CD4-positive, alpha-beta T cell (primary cell): ENCODE data around the gene SH3GL2. TPM values are rescaled to one million over a fixed set of nuclear protein-coding genes. Genes with fewer than 3 reads are reported as not detected.

Experiments
- ATAC-seq: fragments of 200-7000 bp; cut with Tn5 transposase; one replicate; pipeline ENCODE4 v1.10.0; 2022; ENCODE audit warnings: mild to moderate bottlenecking; ENCODE audit not compliant: poor library complexity
- CTCF ChIA-PET: fragments of 350-600 bp; sonication (Branson Sonifier 250); formaldehyde crosslinking; loops from one replicate; lab custom pipeline; 2021; ENCODE audit warnings: antibody characterized with exemption, inconsistent platforms; lab: Charles Lee
- POLR2A ChIA-PET: fragments of 350-600 bp; sonication (Branson Sonifier 250); formaldehyde crosslinking; loops from one replicate; lab custom pipeline; 2021; ENCODE audit warnings: antibody characterized with exemption, inconsistent platforms; lab: Charles Lee
- DNase-seq, 14 experiments: peaks; one replicate each; pipeline ENCODE4 v3.0.0-alpha.2; 2013 to 2020; ENCODE audit warnings: mixed read lengths in 2 of 14
- H3K27ac ChIP-seq, 2 donors: one replicate each; pipeline versions ENCODE4 v1.5.1 to v1.7.0; 2013; ENCODE audit warnings: low read length in 2 of 2, low read depth in 1 of 2, mild to moderate bottlenecking in 1 of 2
- H3K27me3 ChIP-seq, 2 experiments: 1 replicate in 1 of 2; 2 replicates in 1 of 2; pipeline versions ENCODE4 v1.6.1 to v1.7.0; 2013; ENCODE audit warnings: low read length in 2 of 2, control low read depth in 1 of 2, mild to moderate bottlenecking in 1 of 2, moderate library complexity in 1 of 2; ENCODE audit not compliant: insufficient read depth in 2 of 2, control insufficient read depth in 1 of 2
- H3K36me3 ChIP-seq: one replicate; pipeline ENCODE4 v1.6.1; 2013; ENCODE audit warnings: low read length, control low read depth; ENCODE audit not compliant: insufficient read depth
- H3K4me1 ChIP-seq: one replicate; pipeline ENCODE4 v1.6.1; 2013; ENCODE audit warnings: low read length, control low read depth; ENCODE audit not compliant: insufficient read depth
- H3K4me3 ChIP-seq: one replicate; pipeline ENCODE4 v1.5.1; 2013; ENCODE audit warnings: mild to moderate bottlenecking, low read length, moderate library complexity
- H3K9me3 ChIP-seq, 2 experiments: 1 replicate in 1 of 2; 2 replicates in 1 of 2; pipeline versions ENCODE4 v1.6.1 to v1.7.0; 2013; ENCODE audit warnings: low read length in 2 of 2, mild to moderate bottlenecking in 2 of 2, control low read depth in 1 of 2, moderate library complexity in 1 of 2; ENCODE audit not compliant: control insufficient read depth in 1 of 2, insufficient read depth in 1 of 2
- H3K27ac Mint-ChIP-seq: one replicate; pipeline ENCODE4 v1.8.0; 2020; ENCODE audit warnings: mixed read lengths
- H3K27me3 Mint-ChIP-seq: one replicate; pipeline ENCODE4 v1.8.0; 2021; ENCODE audit warnings: mixed read lengths
- H3K36me3 Mint-ChIP-seq: one replicate; pipeline ENCODE4 v1.8.0; 2021; ENCODE audit warnings: low read depth, mixed read lengths
- H3K4me1 Mint-ChIP-seq: one replicate; pipeline ENCODE4 v1.8.0; 2021; ENCODE audit warnings: low read depth, mixed read lengths
- H3K4me3 Mint-ChIP-seq: one replicate; pipeline ENCODE4 v1.8.0; 2020; ENCODE audit warnings: mild to moderate bottlenecking, mixed read lengths
- H3K9me3 Mint-ChIP-seq: one replicate; pipeline ENCODE4 v1.8.0; 2020; ENCODE audit warnings: mixed read lengths
- intact Hi-C, 2 experiments: fragments of 100-400 bp; cut with DNase I in 1 of 2; cut with micrococcal nuclease in 1 of 2; formaldehyde crosslinking; loops; one replicate each; pipeline versions ENCODE4 v1.15.1 to v1.9.0; 2023 to 2025; cut with DNase I, micrococcal nuclease
- total RNA-seq, 174 experiments: library from RNA in 2 of 174; stranded (reverse) in 2 of 174; gene quantifications; one replicate each; pipeline ENCODE4 v1.2.3 and lab custom pipeline; 2021 to 2026
- TF ChIP-seq, protein P1 (sequence below): fragments of 200-600 bp; IDR thresholded peaks from one replicate; pipeline ENCODE4 v1.8.0; 2022; ENCODE audit warnings: antibody characterized with exemption, mild to moderate bottlenecking

SH3GL2 gene
- total RNA-seq, 2 experiments from 2014 or later: not detected

DNA sequence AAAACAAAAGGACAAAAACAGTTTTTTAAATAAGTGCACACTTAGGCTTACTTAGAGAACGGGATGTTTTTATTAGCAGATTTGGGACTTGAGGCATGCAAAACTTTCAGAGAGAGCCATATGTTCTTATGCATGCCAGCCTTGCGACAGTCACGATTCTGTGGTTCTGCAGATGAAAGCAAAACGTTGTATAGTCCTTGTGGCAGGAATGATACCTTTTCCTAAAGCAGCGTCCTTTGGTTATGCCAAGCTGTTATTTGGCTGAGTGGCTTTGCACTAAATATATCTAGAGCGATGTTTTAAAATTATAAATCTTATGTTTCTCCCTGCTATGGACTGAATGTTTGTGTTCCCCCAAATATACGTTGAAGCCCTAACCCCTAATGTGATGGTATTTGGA, 152.0 kb downstream of the SH3GL2 start:
- Histone ChIP-seq H3K27me3 (no peaks in the 10 kb centered on the region), H3K27ac (no peak overlapping the region), H3K36me3 (no peaks in the 10 kb centered on the region), H3K4me1 (no peaks in the 10 kb centered on the region), H3K9me3 (no peaks in the 10 kb centered on the region), H3K4me3 (no peak overlapping the region)
- Mint-ChIP-seq H3K4me1 (no peaks in the 10 kb centered on the region), H3K36me3 (no peaks in the 10 kb centered on the region), H3K9me3 (peaks cover 5% of the 10 kb centered on the region), H3K4me3 (no peak overlapping the region), H3K27ac (no peak overlapping the region), H3K27me3 (no peaks in the 10 kb centered on the region)
- ATAC-seq: no peak
- DNase-seq: no peak
- CTCF ChIA-PET: no interaction called here
- intact Hi-C loops: no loop called here
- POLR2A ChIA-PET: no interaction called here
- TF ChIP-seq, protein P1, sequence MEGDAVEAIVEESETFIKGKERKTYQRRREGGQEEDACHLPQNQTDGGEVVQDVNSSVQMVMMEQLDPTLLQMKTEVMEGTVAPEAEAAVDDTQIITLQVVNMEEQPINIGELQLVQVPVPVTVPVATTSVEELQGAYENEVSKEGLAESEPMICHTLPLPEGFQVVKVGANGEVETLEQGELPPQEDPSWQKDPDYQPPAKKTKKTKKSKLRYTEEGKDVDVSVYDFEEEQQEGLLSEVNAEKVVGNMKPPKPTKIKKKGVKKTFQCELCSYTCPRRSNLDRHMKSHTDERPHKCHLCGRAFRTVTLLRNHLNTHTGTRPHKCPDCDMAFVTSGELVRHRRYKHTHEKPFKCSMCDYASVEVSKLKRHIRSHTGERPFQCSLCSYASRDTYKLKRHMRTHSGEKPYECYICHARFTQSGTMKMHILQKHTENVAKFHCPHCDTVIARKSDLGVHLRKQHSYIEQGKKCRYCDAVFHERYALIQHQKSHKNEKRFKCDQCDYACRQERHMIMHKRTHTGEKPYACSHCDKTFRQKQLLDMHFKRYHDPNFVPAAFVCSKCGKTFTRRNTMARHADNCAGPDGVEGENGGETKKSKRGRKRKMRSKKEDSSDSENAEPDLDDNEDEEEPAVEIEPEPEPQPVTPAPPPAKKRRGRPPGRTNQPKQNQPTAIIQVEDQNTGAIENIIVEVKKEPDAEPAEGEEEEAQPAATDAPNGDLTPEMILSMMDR: no peak

DNA sequence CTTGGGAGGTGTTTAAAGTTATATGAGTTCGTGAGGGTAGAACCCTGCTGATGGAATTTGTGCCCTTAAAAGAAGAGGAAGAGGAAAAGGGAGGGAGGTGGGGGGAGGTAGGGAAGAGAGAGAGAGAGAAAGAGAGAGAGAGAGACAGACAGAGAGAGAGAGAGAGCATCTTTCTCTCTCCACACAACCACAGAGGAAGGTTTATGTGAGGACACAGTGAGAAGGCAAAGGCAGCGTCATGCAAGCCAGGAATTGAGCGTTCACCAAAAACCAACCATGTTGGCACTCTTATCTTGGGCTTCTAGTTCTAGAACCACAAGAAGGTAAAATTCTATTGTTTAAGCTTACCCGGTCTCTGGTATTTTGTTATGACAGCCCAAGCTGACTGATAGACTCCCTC, 152.4 kb downstream of the SH3GL2 start:
- no peak overlapping the region for H3K4me3 Mint-ChIP-seq
- H3K36me3 Mint-ChIP-seq: no peaks in the 10 kb centered on the region
- ATAC-seq (no peak), DNase-seq (no peak)
- POLR2A ChIA-PET: no interaction called here
- H3K27me3 ChIP-seq: no peaks in the 10 kb centered on the region
- intact Hi-C loops: no loop called here
- H3K9me3 Mint-ChIP-seq: peaks cover 5% of the 10 kb centered on the region
- CTCF ChIA-PET: no interaction called here
- H3K27ac Mint-ChIP-seq: no peak overlapping the region
- no peak overlapping the region for H3K4me3 ChIP-seq
- H3K27me3 Mint-ChIP-seq: no peaks in the 10 kb centered on the region
- H3K4me1 ChIP-seq: no peaks in the 10 kb centered on the region
- no peak overlapping the region for H3K27ac ChIP-seq
- H3K4me1 Mint-ChIP-seq: no peaks in the 10 kb centered on the region
- TF ChIP-seq, protein P1: no peak
- H3K36me3 ChIP-seq: no peaks in the 10 kb centered on the region
- no peaks in the 10 kb centered on the region for H3K9me3 ChIP-seq

DNA sequence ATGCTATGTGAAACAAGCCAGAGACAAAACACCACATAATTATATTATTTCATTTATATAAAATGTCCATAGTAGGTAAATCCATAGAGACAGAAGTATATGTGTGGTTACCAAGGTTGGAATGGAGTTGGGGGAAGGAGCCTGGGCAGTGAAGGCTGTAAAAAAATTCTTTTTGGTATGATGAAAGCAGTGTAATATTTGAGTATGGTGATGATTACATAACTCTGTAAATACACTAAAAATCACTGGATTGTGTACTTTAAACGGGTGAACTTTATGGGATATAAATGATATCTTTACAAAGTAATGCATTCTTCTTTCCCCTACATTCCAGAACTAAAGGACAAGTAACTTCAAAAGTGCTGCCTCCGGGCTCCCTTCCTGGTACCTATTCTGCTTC, 155.8 kb downstream of the SH3GL2 start:
- Mint-ChIP-seq H3K27me3 (no peaks in the 10 kb centered on the region), H3K4me1 (no peaks in the 10 kb centered on the region), H3K36me3 (no peaks in the 10 kb centered on the region), H3K4me3 (no peak overlapping the region), H3K27ac (no peak overlapping the region), H3K9me3 (peaks cover 11% of the 10 kb centered on the region)
- Histone ChIP-seq H3K36me3 (no peaks in the 10 kb centered on the region), H3K9me3 (no peaks in the 10 kb centered on the region), H3K4me3 (no peak overlapping the region), H3K27me3 (no peaks in the 10 kb centered on the region), H3K4me1 (no peaks in the 10 kb centered on the region), H3K27ac (no peak overlapping the region)
- ATAC-seq (no peak), DNase-seq (no peak)
- ChIA-PET POLR2A (no interaction called here), CTCF (no interaction called here)
- TF ChIP-seq, protein P1: no peak
- intact Hi-C loops: no loop called here
